ENCODE data around the gene MAPK4. TPM values are rescaled to one million over a fixed set of nuclear protein-coding genes. Genes with fewer than 3 reads are reported as not detected.

Gene MAPK4
- total RNA-seq, 1 donor from 2014 or later, result 9.3 TPM

- TF ChIP-seq CTCF (conservative IDR thresholded peaks at IDR 0.05), result no peak
- H3K9me3 Mint-ChIP-seq, result no peaks in the 10 kb centered on the region
- H3K4me3 Mint-ChIP-seq, result no peak overlapping the region
- H3K4me1 Mint-ChIP-seq, result peaks cover 12% of the 10 kb centered on the region
- no peak for DNase-seq (ENCODE audit: low read depth, low spot score)
- no peak overlapping the region for H3K27ac Mint-ChIP-seq (ENCODE audit: unreplicated experiment)
- no peaks in the 10 kb centered on the region for H3K27me3 Mint-ChIP-seq (ENCODE audit: low read depth)
- H3K36me3 Mint-ChIP-seq (ENCODE audit: low read depth), result peaks cover 9% of the 10 kb centered on the region
Measured at GRCh38 chr18:50727721-50728471, 168.0 kb downstream of the MAPK4 start.

DNA sequence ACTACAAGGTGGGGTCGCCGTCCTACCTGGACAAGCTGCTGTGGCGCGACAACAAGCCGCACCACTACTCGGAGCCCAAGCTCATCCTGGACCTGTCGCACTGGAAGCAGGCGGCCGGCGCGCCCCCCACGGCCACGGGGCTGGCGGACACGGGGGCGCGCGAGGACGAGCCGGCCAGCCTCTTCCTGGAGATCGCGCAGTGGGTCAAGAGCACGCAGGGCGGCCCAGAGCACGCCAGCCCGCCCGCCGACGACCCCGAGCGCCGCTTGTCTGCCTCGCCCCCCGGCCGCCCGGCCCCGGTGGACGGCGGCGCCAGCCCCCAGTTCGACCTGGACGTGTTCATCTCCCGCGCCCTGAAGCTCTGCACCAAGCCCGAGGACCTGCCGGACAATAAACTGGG, 169.5 kb downstream of the MAPK4 start:
- no peaks in the 10 kb centered on the region for H3K9me3 Mint-ChIP-seq
- no peak overlapping the region for H3K4me3 Mint-ChIP-seq
- H3K27me3 Mint-ChIP-seq (ENCODE audit: low read depth), result no peaks in the 10 kb centered on the region
- H3K4me1 Mint-ChIP-seq, result peaks cover 12% of the 10 kb centered on the region
- H3K27ac Mint-ChIP-seq (ENCODE audit: unreplicated experiment), result no peak overlapping the region
- H3K36me3 Mint-ChIP-seq (ENCODE audit: low read depth), result peaks cover 7% of the 10 kb centered on the region
- no peak for DNase-seq (ENCODE audit: low read depth, low spot score)
- TF ChIP-seq CTCF (conservative IDR thresholded peaks at IDR 0.05), result no peak

DNA sequence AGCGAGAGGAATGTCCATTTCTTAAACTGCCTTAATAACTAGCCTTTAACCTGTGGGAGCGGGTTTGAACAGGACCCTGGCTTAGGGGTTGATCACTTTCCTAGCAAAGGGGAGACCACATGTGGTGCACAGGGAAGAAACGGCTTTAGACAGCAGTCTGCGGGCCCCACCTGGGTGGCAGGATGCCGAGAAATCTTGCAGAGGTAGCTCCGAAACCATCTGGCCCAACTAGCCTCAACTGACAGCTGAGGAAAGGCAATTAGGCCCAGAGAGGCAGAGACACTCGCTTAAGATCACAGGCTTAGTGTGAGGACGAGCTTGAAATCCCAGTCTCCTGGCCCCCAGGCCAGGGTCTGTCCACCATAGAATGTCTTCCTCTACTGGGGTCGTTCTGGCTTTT, 170.1 kb downstream of the MAPK4 start:
- Mint-ChIP-seq H3K27ac (ENCODE audit: unreplicated experiment) (no peak overlapping the region), H3K27me3 (ENCODE audit: low read depth) (no peaks in the 10 kb centered on the region)
- TF ChIP-seq CTCF (conservative IDR thresholded peaks at IDR 0.05), result no peak

GRCh38 chr18:50734342-50734741, 174.5 kb downstream of the MAPK4 start:
- Mint-ChIP-seq H3K27me3 (ENCODE audit: low read depth) (no peaks in the 10 kb centered on the region), H3K36me3 (ENCODE audit: low read depth) (peaks cover 3% of the 10 kb centered on the region), H3K4me1 (no peaks in the 10 kb centered on the region), H3K27ac (ENCODE audit: unreplicated experiment) (no peak overlapping the region), H3K4me3 (no peak overlapping the region), H3K9me3 (no peaks in the 10 kb centered on the region)
- no peak for DNase-seq (ENCODE audit: low read depth, low spot score)
- TF ChIP-seq CTCF (conservative IDR thresholded peaks at IDR 0.05), result no peak

More for the DNA sequence above, 170.1 kb downstream of the MAPK4 start:
- DNase-seq (ENCODE audit: low read depth, low spot score), result no peak
- Mint-ChIP-seq H3K36me3 (ENCODE audit: low read depth) (peaks cover 7% of the 10 kb centered on the region), H3K9me3 (no peaks in the 10 kb centered on the region), H3K4me3 (no peak overlapping the region), H3K4me1 (peaks cover 12% of the 10 kb centered on the region)

DNA sequence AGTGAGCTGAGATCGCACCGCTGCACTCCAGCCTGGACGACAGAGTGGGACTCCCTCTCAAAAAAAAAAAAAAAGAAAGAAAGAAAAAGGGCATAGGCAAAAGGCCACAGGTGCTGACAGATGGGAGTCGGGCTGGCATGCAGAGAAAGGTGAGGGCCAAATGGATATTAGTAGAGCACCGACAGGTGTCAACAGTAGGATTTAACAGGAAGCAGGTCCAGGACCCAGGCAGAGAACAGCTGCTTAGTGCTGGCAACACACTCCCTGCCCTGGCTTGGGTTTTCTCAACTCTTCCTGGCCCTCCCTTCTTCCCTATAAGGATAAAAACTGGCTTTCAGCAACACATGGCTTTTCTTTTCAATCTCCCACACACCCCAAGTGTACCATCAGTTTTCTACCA, 175.0 kb downstream of the MAPK4 start:
- TF ChIP-seq CTCF (conservative IDR thresholded peaks at IDR 0.05), result no peak
- Mint-ChIP-seq H3K36me3 (ENCODE audit: low read depth) (peaks cover 3% of the 10 kb centered on the region), H3K9me3 (no peaks in the 10 kb centered on the region), H3K27ac (ENCODE audit: unreplicated experiment) (no peak overlapping the region), H3K4me3 (no peak overlapping the region), H3K4me1 (no peaks in the 10 kb centered on the region), H3K27me3 (ENCODE audit: low read depth) (no peaks in the 10 kb centered on the region)
- DNase-seq (ENCODE audit: low read depth, low spot score), result no peak
